Skeletal muscle tissue (tissue), 4 donors: ENCODE data around the gene EXOC3L2. TPM values are rescaled to one million over a fixed set of nuclear protein-coding genes. Genes with fewer than 3 reads are reported as not detected.

Experiments used
- H3K27ac ChIP-seq: one replicate; pipeline ENCODE4 v1.7.0; 2013; ENCODE audit warnings: mild to moderate bottlenecking, low read depth, low read length, inconsistent platforms
- H3K27me3 ChIP-seq, 3 donors: one replicate each; pipeline ENCODE4 v1.7.0; 2013; ENCODE audit warnings: low read length in 3 of 3; ENCODE audit not compliant: control insufficient read depth in 3 of 3, insufficient read depth in 3 of 3
- H3K36me3 ChIP-seq, 3 donors: one replicate each; pipeline ENCODE4 v1.7.0; 2013; ENCODE audit warnings: low read length in 3 of 3; ENCODE audit not compliant: control insufficient read depth in 3 of 3, insufficient read depth in 3 of 3
- H3K4me1 ChIP-seq, 3 donors: one replicate each; pipeline ENCODE4 v1.7.0; 2013; ENCODE audit warnings: low read length in 3 of 3, mild to moderate bottlenecking in 3 of 3; ENCODE audit not compliant: control insufficient read depth in 3 of 3, insufficient read depth in 3 of 3
- H3K4me3 ChIP-seq, 3 donors: one replicate each; pipeline ENCODE4 v1.7.0; 2013; ENCODE audit warnings: low read length in 3 of 3
- H3K9ac ChIP-seq, 3 donors: one replicate each; pipeline ENCODE4 v1.7.0; 2013; ENCODE audit warnings: low read length in 3 of 3, mild to moderate bottlenecking in 3 of 3, moderate library complexity in 2 of 3, low read depth in 1 of 3
- H3K9me3 ChIP-seq, 3 donors: one replicate each; pipeline ENCODE4 v1.7.0; 2013; ENCODE audit warnings: low read length in 3 of 3; ENCODE audit not compliant: control insufficient read depth in 3 of 3
- total RNA-seq: library from RNA; depleted of rRNA; stranded (reverse); fragments of >200 nt; gene quantifications from one replicate; pipeline ENCODE4 v1.2.3, GENCODE V29; 2014
- donor health status: Osteomylitis.

Gene EXOC3L2
- total RNA-seq, 1 donor from 2014 or later, result 2.1 TPM

- Histone ChIP-seq H3K4me1 (peaks cover 4 to 10% (median 6%) of the 10 kb centered on the region in 3 donors), H3K9ac (no peak overlapping the region), H3K36me3 (no peaks in the 10 kb centered on the region), H3K4me3 (no peak overlapping the region), H3K27me3 (peaks cover 34 to 47% (median 35%) of the 10 kb centered on the region in 3 donors), H3K27ac (no peak overlapping the region), H3K9me3 (no peaks in the 10 kb centered on the region)
Observed at GRCh38 chr19:45215391-45216191, 29.6 kb downstream of the EXOC3L2 start.

- H3K27ac ChIP-seq, result peak overlapping the region; percentile 54
- H3K4me1 ChIP-seq, result peaks cover 4 to 10% (median 6%) of the 10 kb centered on the region in 3 donors
- peaks cover 23 to 37% (median 26%) of the 10 kb centered on the region in 3 donors for H3K27me3 ChIP-seq
Observed at GRCh38 chr19:45213031-45213430, 32.2 kb downstream of the EXOC3L2 start.

GRCh38 chr19:45211751-45212381 lies 33.3 kb downstream of the EXOC3L2 start:
- no peak overlapping the region for H3K4me3 ChIP-seq
- peaks cover 0 to 10% (median 4%) of the 10 kb centered on the region in 3 donors for H3K4me1 ChIP-seq
- no peaks in the 10 kb centered on the region for H3K9me3 ChIP-seq
- H3K36me3 ChIP-seq, result no peaks in the 10 kb centered on the region
- peak overlapping the region; percentile 54 for H3K27ac ChIP-seq
- peaks cover 12 to 26% (median 16%) of the 10 kb centered on the region in 3 donors for H3K27me3 ChIP-seq
- H3K9ac ChIP-seq, result no peak overlapping the region

More at GRCh38 chr19:45213031-45213430, 32.2 kb downstream of the EXOC3L2 start:
- H3K9ac ChIP-seq, result no peak overlapping the region
- no peak overlapping the region for H3K4me3 ChIP-seq
- no peaks in the 10 kb centered on the region for H3K36me3 ChIP-seq
- H3K9me3 ChIP-seq, result no peaks in the 10 kb centered on the region

GRCh38 chr19:45206328-45206727 lies 38.9 kb downstream of the EXOC3L2 start:
- H3K4me1 ChIP-seq, result no peaks in the 10 kb centered on the region
- H3K27ac ChIP-seq, result no peak overlapping the region
- H3K27me3 ChIP-seq, result no peaks in the 10 kb centered on the region
- no peaks in the 10 kb centered on the region for H3K9me3 ChIP-seq
- H3K36me3 ChIP-seq, result no peaks in the 10 kb centered on the region
- H3K9ac ChIP-seq, result no peak overlapping the region
- H3K4me3 ChIP-seq, result no peak overlapping the region

GRCh38 chr19:45205810-45206209 lies 39.4 kb downstream of the EXOC3L2 start:
- no peak overlapping the region for H3K9ac ChIP-seq
- H3K27ac ChIP-seq, result no peak overlapping the region
- H3K4me1 ChIP-seq, result no peaks in the 10 kb centered on the region
- H3K27me3 ChIP-seq, result no peaks in the 10 kb centered on the region
- no peaks in the 10 kb centered on the region for H3K9me3 ChIP-seq
- no peak overlapping the region for H3K4me3 ChIP-seq
- H3K36me3 ChIP-seq, result no peaks in the 10 kb centered on the region

- Histone ChIP-seq H3K4me1 (no peaks in the 10 kb centered on the region), H3K27ac (no peak overlapping the region), H3K4me3 (no peak overlapping the region), H3K36me3 (no peaks in the 10 kb centered on the region), H3K9ac (no peak overlapping the region), H3K27me3 (no peaks in the 10 kb centered on the region), H3K9me3 (no peaks in the 10 kb centered on the region)
Observed at GRCh38 chr19:45202637-45203036, 42.6 kb downstream of the EXOC3L2 start.

GRCh38 chr19:45200568-45200967 lies 44.6 kb downstream of the EXOC3L2 start:
- Histone ChIP-seq H3K4me1 (no peaks in the 10 kb centered on the region), H3K27me3 (no peaks in the 10 kb centered on the region), H3K9ac (no peak overlapping the region), H3K27ac (no peak overlapping the region), H3K4me3 (no peak overlapping the region), H3K36me3 (no peaks in the 10 kb centered on the region), H3K9me3 (no peaks in the 10 kb centered on the region)

GRCh38 chr19:45195764-45196163 lies 49.4 kb downstream of the EXOC3L2 start:
- H3K4me1 ChIP-seq, result no peaks in the 10 kb centered on the region
- no peaks in the 10 kb centered on the region for H3K27me3 ChIP-seq
- no peak overlapping the region for H3K9ac ChIP-seq
- no peak overlapping the region for H3K27ac ChIP-seq
- no peaks in the 10 kb centered on the region for H3K9me3 ChIP-seq
- H3K36me3 ChIP-seq, result no peaks in the 10 kb centered on the region
- no peak overlapping the region for H3K4me3 ChIP-seq

GRCh38 chr19:45191375-45191774 lies 53.8 kb downstream of the EXOC3L2 start:
- Histone ChIP-seq H3K9me3 (no peaks in the 10 kb centered on the region), H3K4me1 (no peaks in the 10 kb centered on the region), H3K4me3 (no peak overlapping the region), H3K27ac (no peak overlapping the region), H3K27me3 (no peaks in the 10 kb centered on the region), H3K9ac (no peak overlapping the region), H3K36me3 (no peaks in the 10 kb centered on the region)

- Histone ChIP-seq H3K4me1 (no peaks in the 10 kb centered on the region), H3K4me3 (no peak overlapping the region), H3K9me3 (no peaks in the 10 kb centered on the region), H3K27me3 (no peaks in the 10 kb centered on the region), H3K9ac (no peak overlapping the region), H3K27ac (no peak overlapping the region), H3K36me3 (no peaks in the 10 kb centered on the region)
Observed at GRCh38 chr19:45189971-45190370, 55.2 kb downstream of the EXOC3L2 start.
